WTC11 (cell line): ENCODE results near the gene CSNK1G3. TPM values are rescaled to one million over a fixed set of nuclear protein-coding genes. Genes with fewer than 3 reads are reported as not detected.

ENCODE experiments used
- ATAC-seq: fragments of 200-7000 bp; cut with Tn5 transposase; 2 replicates; pipeline ENCODE4 v1.10.0; 2021; ENCODE audit warnings: mild to moderate bottlenecking, moderate library complexity
- CTCF ChIA-PET: fragments of 300-600 bp; sonication (Branson Sonifier 250); formaldehyde crosslinking; loops from one replicate; lab custom pipeline; 2021; ENCODE audit warnings: antibody characterized with exemption; lab: Charles Lee
- POLR2A ChIA-PET: fragments of 350-600 bp; sonication (Branson Sonifier 250); formaldehyde crosslinking; loops from one replicate; lab custom pipeline; 2021; ENCODE audit warnings: antibody characterized with exemption; lab: Charles Lee
- DNase-seq: peaks from one replicate; pipeline ENCODE4 v3.0.0; 2021; ENCODE audit warnings: low spot score
- H3K27ac Mint-ChIP-seq: 2 replicates; pipeline ENCODE4 v1.8.0; 2021; ENCODE audit warnings: mixed read lengths
- H3K27me3 Mint-ChIP-seq: 2 replicates; pipeline ENCODE4 v1.8.0; 2021; ENCODE audit warnings: low read depth, mild to moderate bottlenecking, moderate library complexity, mixed read lengths
- H3K36me3 Mint-ChIP-seq: 2 replicates; pipeline ENCODE4 v1.8.0; 2021; ENCODE audit warnings: mixed read lengths
- H3K4me1 Mint-ChIP-seq: 2 replicates; pipeline ENCODE4 v1.8.0; 2022; ENCODE audit warnings: mixed read lengths
- H3K4me3 Mint-ChIP-seq: 2 replicates; pipeline ENCODE4 v1.8.0; 2021; ENCODE audit warnings: mild to moderate bottlenecking, moderate library complexity, mixed read lengths
- H3K9me3 Mint-ChIP-seq: 2 replicates; pipeline ENCODE4 v1.8.0; 2021; ENCODE audit warnings: mixed read lengths
- E2F1 ChIP-seq: sonication (generic); formaldehyde crosslinking; IDR thresholded peaks from 2 replicates; pipeline ENCODE4 v1.8.0; 2022; ENCODE audit warnings: mild to moderate bottlenecking, missing genetic modification reagents
- FOXJ3 ChIP-seq: sonication (generic); formaldehyde crosslinking; IDR thresholded peaks from 2 replicates; pipeline ENCODE4 v1.9.0; 2021; ENCODE audit warnings: missing genetic modification reagents, mild to moderate bottlenecking, borderline replicate concordance
- IRF2 ChIP-seq: sonication (generic); formaldehyde crosslinking; IDR thresholded peaks from 2 replicates; pipeline ENCODE4 v1.8.0; 2022; ENCODE audit warnings: low read depth, missing genetic modification reagents, borderline replicate concordance
- JUN ChIP-seq: sonication (generic); formaldehyde crosslinking; IDR thresholded peaks from 2 replicates; pipeline ENCODE4 v1.8.0; 2023; ENCODE audit warnings: mild to moderate bottlenecking, missing genetic modification reagents
- KAT7 ChIP-seq: sonication (generic); formaldehyde crosslinking; IDR thresholded peaks from 2 replicates; pipeline ENCODE4 v1.8.1; 2023; ENCODE audit warnings: missing genetic modification reagents, mild to moderate bottlenecking, borderline replicate concordance
- NFE2L1 ChIP-seq: sonication (generic); formaldehyde crosslinking; IDR thresholded peaks from 2 replicates; pipeline ENCODE4 v1.8.1; 2023; ENCODE audit warnings: missing genetic modification reagents
- OVOL2 ChIP-seq: fragments of 250-450 bp; sonication (Bioruptor Pico); IDR thresholded peaks from 2 replicates; pipeline ENCODE4 v1.9.0; 2021; ENCODE audit warnings: mild to moderate bottlenecking, borderline replicate concordance
- RORB ChIP-seq: fragments of 250-450 bp; sonication (Bioruptor Pico); IDR thresholded peaks from 2 replicates; pipeline ENCODE4 v1.9.0; 2021; ENCODE audit warnings: mild to moderate bottlenecking
- USF2 ChIP-seq: sonication (generic); formaldehyde crosslinking; IDR thresholded peaks from 2 replicates; pipeline ENCODE4 v1.8.1; 2023; ENCODE audit warnings: mild to moderate bottlenecking, missing genetic modification reagents, moderate library complexity
- ZNF121 ChIP-seq: sonication (generic); formaldehyde crosslinking; IDR thresholded peaks from 2 replicates; pipeline ENCODE4 v1.8.0; 2023; ENCODE audit warnings: missing genetic modification reagents
- ZNF219 ChIP-seq: sonication (generic); formaldehyde crosslinking; IDR thresholded peaks from 2 replicates; pipeline ENCODE4 v1.8.0; 2023; ENCODE audit warnings: missing genetic modification reagents, mild to moderate bottlenecking, borderline replicate concordance
- ZNF263 ChIP-seq: sonication (generic); formaldehyde crosslinking; IDR thresholded peaks from 2 replicates; pipeline ENCODE4 v1.8.1; 2022; ENCODE audit warnings: low read depth, mild to moderate bottlenecking, moderate library complexity, missing genetic modification reagents
- ZNF425 ChIP-seq: fragments of 250-450 bp; sonication (Bioruptor Pico); conservative IDR thresholded peaks from 2 replicates; pipeline ENCODE4 v1.9.0; 2021; ENCODE audit warnings: mild to moderate bottlenecking
- total RNA-seq: library from RNA; stranded (reverse); gene quantifications from 3 replicates; pipeline ENCODE4 v1.2.3, GENCODE V29; 2021
- TF ChIP-seq, protein P1 (sequence below): sonication (generic); formaldehyde crosslinking; conservative IDR thresholded peaks from 2 replicates; pipeline ENCODE4 v1.8.1; 2023; ENCODE audit warnings: mild to moderate bottlenecking, low read depth, missing genetic modification reagents, moderate library complexity
- TF ChIP-seq, protein P2 (sequence below): sonication (generic); formaldehyde crosslinking; IDR thresholded peaks from 2 replicates; pipeline ENCODE4 v1.8.1; 2022; ENCODE audit warnings: missing genetic modification reagents, borderline replicate concordance
- TF ChIP-seq, protein P3 (sequence below): sonication (generic); formaldehyde crosslinking; conservative IDR thresholded peaks from 2 replicates; pipeline ENCODE4 v1.8.1; 2022; ENCODE audit warnings: mild to moderate bottlenecking, missing genetic modification reagents
- TF ChIP-seq, protein P4 (sequence below): sonication (generic); formaldehyde crosslinking; IDR thresholded peaks from 2 replicates; pipeline ENCODE4 v1.8.0; 2022; ENCODE audit warnings: missing genetic modification reagents

CSNK1G3 gene
- total RNA-seq, 1 experiment from 2014 or later = 51.2 TPM

- TF ChIP-seq, protein P1, sequence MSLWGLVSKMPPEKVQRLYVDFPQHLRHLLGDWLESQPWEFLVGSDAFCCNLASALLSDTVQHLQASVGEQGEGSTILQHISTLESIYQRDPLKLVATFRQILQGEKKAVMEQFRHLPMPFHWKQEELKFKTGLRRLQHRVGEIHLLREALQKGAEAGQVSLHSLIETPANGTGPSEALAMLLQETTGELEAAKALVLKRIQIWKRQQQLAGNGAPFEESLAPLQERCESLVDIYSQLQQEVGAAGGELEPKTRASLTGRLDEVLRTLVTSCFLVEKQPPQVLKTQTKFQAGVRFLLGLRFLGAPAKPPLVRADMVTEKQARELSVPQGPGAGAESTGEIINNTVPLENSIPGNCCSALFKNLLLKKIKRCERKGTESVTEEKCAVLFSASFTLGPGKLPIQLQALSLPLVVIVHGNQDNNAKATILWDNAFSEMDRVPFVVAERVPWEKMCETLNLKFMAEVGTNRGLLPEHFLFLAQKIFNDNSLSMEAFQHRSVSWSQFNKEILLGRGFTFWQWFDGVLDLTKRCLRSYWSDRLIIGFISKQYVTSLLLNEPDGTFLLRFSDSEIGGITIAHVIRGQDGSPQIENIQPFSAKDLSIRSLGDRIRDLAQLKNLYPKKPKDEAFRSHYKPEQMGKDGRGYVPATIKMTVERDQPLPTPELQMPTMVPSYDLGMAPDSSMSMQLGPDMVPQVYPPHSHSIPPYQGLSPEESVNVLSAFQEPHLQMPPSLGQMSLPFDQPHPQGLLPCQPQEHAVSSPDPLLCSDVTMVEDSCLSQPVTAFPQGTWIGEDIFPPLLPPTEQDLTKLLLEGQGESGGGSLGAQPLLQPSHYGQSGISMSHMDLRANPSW = no peak
- TF ChIP-seq E2F1 (CRISPR knock-in tag) (no peak), IRF2 (CRISPR knock-in tag) (no peak), OVOL2 (CRISPR knock-in tag) (no peak), RORB (CRISPR knock-in tag) (no peak), FOXJ3 (CRISPR knock-in tag) (no peak), NFE2L1 (CRISPR knock-in tag) (no peak), ZNF263 (CRISPR knock-in tag) (no peak)
- TF ChIP-seq, protein P2, sequence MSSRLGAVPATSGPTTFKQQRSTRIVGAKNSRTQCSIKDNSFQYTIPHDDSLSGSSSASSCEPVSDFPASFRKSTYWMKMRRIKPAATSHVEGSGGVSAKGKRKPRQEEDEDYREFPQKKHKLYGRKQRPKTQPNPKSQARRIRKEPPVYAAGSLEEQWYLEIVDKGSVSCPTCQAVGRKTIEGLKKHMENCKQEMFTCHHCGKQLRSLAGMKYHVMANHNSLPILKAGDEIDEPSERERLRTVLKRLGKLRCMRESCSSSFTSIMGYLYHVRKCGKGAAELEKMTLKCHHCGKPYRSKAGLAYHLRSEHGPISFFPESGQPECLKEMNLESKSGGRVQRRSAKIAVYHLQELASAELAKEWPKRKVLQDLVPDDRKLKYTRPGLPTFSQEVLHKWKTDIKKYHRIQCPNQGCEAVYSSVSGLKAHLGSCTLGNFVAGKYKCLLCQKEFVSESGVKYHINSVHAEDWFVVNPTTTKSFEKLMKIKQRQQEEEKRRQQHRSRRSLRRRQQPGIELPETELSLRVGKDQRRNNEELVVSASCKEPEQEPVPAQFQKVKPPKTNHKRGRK (CRISPR knock-in tag) = no peak
- TF ChIP-seq, protein P3, sequence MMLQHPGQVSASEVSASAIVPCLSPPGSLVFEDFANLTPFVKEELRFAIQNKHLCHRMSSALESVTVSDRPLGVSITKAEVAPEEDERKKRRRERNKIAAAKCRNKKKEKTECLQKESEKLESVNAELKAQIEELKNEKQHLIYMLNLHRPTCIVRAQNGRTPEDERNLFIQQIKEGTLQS = no peak
Measured at GRCh38 chr5:123485275-123485674, 26.7 kb upstream of the CSNK1G3 start (continued).

DNA sequence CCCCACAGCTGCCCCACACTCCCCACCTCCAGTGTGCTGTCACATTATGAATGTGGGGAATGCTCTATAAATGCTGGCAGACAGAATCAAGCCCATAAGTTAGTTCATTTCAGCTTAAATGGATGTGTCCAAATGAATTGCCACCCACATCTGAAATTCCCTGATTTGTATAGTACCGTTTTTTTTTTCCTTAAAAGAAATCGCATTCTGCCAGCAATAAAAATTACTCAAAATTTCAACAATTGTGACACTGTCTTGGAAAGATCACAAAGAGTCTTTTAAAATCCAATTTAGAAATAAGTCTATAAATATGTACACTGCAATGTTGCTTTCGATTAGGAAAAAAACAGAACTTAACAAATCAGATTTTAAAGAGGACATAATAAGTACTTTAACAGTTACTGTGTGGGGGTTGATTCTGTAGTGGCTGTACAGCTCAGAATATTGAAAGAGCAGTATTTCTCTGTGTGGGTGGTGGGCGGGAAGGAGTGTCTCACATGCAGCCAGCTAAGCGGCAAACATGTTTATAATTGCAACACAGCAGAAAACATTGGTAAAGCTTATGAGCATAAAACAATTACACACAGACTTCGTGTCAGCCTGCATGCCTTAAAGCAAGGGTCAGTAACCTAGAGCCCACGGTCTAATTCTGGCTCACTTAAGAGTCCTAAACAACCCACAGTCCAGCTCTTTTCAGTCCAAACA is 24.9 kb upstream of the CSNK1G3 start:
- ChIA-PET POLR2A (no interaction called here), CTCF (no interaction called here)
- Mint-ChIP-seq H3K27me3 (no peaks in the 10 kb centered on the region), H3K4me1 (no peaks in the 10 kb centered on the region), H3K36me3 (no peaks in the 10 kb centered on the region), H3K4me3 (no peak overlapping the region), H3K27ac (no peak overlapping the region), H3K9me3 (no peaks in the 10 kb centered on the region)
- ATAC-seq (no peak), DNase-seq (no peak)
- no peak for TF ChIP-seq ZNF219 (CRISPR knock-in tag)
- TF ChIP-seq JUN (CRISPR knock-in tag) = no peak
- TF ChIP-seq ZNF425 (CRISPR knock-in tag) = no peak
- no peak for TF ChIP-seq KAT7 (CRISPR knock-in tag)
- no peak for TF ChIP-seq USF2 (CRISPR knock-in tag)
- no peak for TF ChIP-seq ZNF121 (CRISPR knock-in tag)
- TF ChIP-seq, protein P4, sequence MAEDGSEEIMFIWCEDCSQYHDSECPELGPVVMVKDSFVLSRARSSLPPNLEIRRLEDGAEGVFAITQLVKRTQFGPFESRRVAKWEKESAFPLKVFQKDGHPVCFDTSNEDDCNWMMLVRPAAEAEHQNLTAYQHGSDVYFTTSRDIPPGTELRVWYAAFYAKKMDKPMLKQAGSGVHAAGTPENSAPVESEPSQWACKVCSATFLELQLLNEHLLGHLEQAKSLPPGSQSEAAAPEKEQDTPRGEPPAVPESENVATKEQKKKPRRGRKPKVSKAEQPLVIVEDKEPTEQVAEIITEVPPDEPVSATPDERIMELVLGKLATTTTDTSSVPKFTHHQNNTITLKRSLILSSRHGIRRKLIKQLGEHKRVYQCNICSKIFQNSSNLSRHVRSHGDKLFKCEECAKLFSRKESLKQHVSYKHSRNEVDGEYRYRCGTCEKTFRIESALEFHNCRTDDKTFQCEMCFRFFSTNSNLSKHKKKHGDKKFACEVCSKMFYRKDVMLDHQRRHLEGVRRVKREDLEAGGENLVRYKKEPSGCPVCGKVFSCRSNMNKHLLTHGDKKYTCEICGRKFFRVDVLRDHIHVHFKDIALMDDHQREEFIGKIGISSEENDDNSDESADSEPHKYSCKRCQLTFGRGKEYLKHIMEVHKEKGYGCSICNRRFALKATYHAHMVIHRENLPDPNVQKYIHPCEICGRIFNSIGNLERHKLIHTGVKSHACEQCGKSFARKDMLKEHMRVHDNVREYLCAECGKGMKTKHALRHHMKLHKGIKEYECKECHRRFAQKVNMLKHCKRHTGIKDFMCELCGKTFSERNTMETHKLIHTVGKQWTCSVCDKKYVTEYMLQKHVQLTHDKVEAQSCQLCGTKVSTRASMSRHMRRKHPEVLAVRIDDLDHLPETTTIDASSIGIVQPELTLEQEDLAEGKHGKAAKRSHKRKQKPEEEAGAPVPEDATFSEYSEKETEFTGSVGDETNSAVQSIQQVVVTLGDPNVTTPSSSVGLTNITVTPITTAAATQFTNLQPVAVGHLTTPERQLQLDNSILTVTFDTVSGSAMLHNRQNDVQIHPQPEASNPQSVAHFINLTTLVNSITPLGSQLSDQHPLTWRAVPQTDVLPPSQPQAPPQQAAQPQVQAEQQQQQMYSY = no peak
